ENCODE data around the gene USH1G. TPM values are rescaled to one million over a fixed set of nuclear protein-coding genes. Genes with fewer than 3 reads are reported as not detected.

Gene USH1G
- total RNA-seq, 2 experiments from 2014 or later = not detected

GRCh38 chr17:74951065-74951464 lies 28.0 kb upstream of the USH1G start:
- CTCF ChIA-PET = interaction anchor here (0.6 to 2.8 kb wide), 3 partner anchors 11 to 25 kb away, joined by 3 to 15 read pairs (median 4); no protein-coding TSS in a partner anchor

GRCh38 chr17:74950207-74950606 lies 27.2 kb upstream of the USH1G start:
- H3K4me3 Mint-ChIP-seq = no peak overlapping the region
- ChIA-PET CTCF (interaction anchor here (2.0 to 2.8 kb wide), 2 partner anchors 7 to 12 kb away, joined by 10 to 15 read pairs; no protein-coding TSS in a partner anchor), POLR2A (no interaction called here)
- H3K4me1 Mint-ChIP-seq = no peaks in the 10 kb centered on the region
- H3K27me3 Mint-ChIP-seq = peaks cover 2% of the 10 kb centered on the region
- DNase-seq = no peak
- no peak overlapping the region for H3K27ac Mint-ChIP-seq
- no peaks in the 10 kb centered on the region for H3K9me3 Mint-ChIP-seq
- no peaks in the 10 kb centered on the region for H3K36me3 Mint-ChIP-seq (ENCODE audit: low read depth)

More at GRCh38 chr17:74951065-74951464, 28.0 kb upstream of the USH1G start:
- POLR2A ChIA-PET = no interaction called here
- H3K36me3 Mint-ChIP-seq (ENCODE audit: low read depth) = no peaks in the 10 kb centered on the region
- H3K27me3 Mint-ChIP-seq = no peaks in the 10 kb centered on the region
- H3K9me3 Mint-ChIP-seq = no peaks in the 10 kb centered on the region
- H3K27ac Mint-ChIP-seq = no peak overlapping the region
- H3K4me1 Mint-ChIP-seq = no peaks in the 10 kb centered on the region
- DNase-seq = no peak
- H3K4me3 Mint-ChIP-seq = no peak overlapping the region

GRCh38 chr17:74949455-74950115 lies 26.5 kb upstream of the USH1G start:
- no peak overlapping the region for H3K4me3 Mint-ChIP-seq
- DNase-seq = no peak
- H3K27ac Mint-ChIP-seq = no peak overlapping the region
- H3K9me3 Mint-ChIP-seq = no peaks in the 10 kb centered on the region
- no peaks in the 10 kb centered on the region for H3K36me3 Mint-ChIP-seq (ENCODE audit: low read depth)
- peaks cover 4% of the 10 kb centered on the region for H3K27me3 Mint-ChIP-seq
- POLR2A ChIA-PET = no interaction called here
- CTCF ChIA-PET = interaction anchor here (1.6 to 2.8 kb wide), 3 partner anchors 8 to 12 kb away, joined by 4 to 15 read pairs (median 10); no protein-coding TSS in a partner anchor
- no peaks in the 10 kb centered on the region for H3K4me1 Mint-ChIP-seq

GRCh38 chr17:74947041-74947754 lies 24.1 kb upstream of the USH1G start:
- no peaks in the 10 kb centered on the region for H3K4me1 Mint-ChIP-seq
- no peaks in the 10 kb centered on the region for H3K9me3 Mint-ChIP-seq
- ChIA-PET POLR2A (no interaction called here), CTCF (interaction anchor here (1.0 to 1.4 kb wide), 4 partner anchors 8 to 14 kb away, joined by 3 to 4 read pairs (median 4); no protein-coding TSS in a partner anchor)
- H3K27me3 Mint-ChIP-seq = peaks cover 9% of the 10 kb centered on the region
- no peak overlapping the region for H3K27ac Mint-ChIP-seq
- no peak for DNase-seq
- H3K4me3 Mint-ChIP-seq = no peak overlapping the region
- H3K36me3 Mint-ChIP-seq (ENCODE audit: low read depth) = no peaks in the 10 kb centered on the region

- H3K9me3 Mint-ChIP-seq = no peaks in the 10 kb centered on the region
- CTCF ChIA-PET = interaction anchor here (1.0 to 1.3 kb wide), 3 partner anchors 11 to 14 kb away, joined by 3 to 4 read pairs (median 3); no protein-coding TSS in a partner anchor
These were observed 23.6 kb upstream of the USH1G start for GRCh38 chr17:74946641-74947040.

GRCh38 chr17:74945543-74945942 lies 22.5 kb upstream of the USH1G start:
- peaks cover 16% of the 10 kb centered on the region for H3K27me3 Mint-ChIP-seq
- H3K36me3 Mint-ChIP-seq (ENCODE audit: low read depth) = no peaks in the 10 kb centered on the region
- no peak overlapping the region for H3K27ac Mint-ChIP-seq
- H3K4me1 Mint-ChIP-seq = no peaks in the 10 kb centered on the region
- DNase-seq = no peak
- ChIA-PET CTCF (interaction anchor here (0.6 to 1.0 kb wide), 2 partner anchors 15 to 51 kb away, joined by 3 to 4 read pairs; no protein-coding TSS in a partner anchor), POLR2A (no interaction called here)
- H3K9me3 Mint-ChIP-seq = no peaks in the 10 kb centered on the region
- no peak overlapping the region for H3K4me3 Mint-ChIP-seq

More at GRCh38 chr17:74946641-74947040, 23.6 kb upstream of the USH1G start:
- Mint-ChIP-seq H3K36me3 (ENCODE audit: low read depth) (no peaks in the 10 kb centered on the region), H3K27ac (no peak overlapping the region), H3K4me1 (no peaks in the 10 kb centered on the region), H3K4me3 (no peak overlapping the region), H3K27me3 (peaks cover 12% of the 10 kb centered on the region)
- POLR2A ChIA-PET = no interaction called here
- DNase-seq = no peak

GRCh38 chr17:74943808-74944522 lies 20.9 kb upstream of the USH1G start:
- CTCF ChIA-PET = no interaction called here
- POLR2A ChIA-PET = no interaction called here
- Mint-ChIP-seq H3K4me1 (peaks cover 2% of the 10 kb centered on the region), H3K36me3 (ENCODE audit: low read depth) (no peaks in the 10 kb centered on the region), H3K4me3 (no peak overlapping the region), H3K27ac (no peak overlapping the region), H3K27me3 (peaks cover 22% of the 10 kb centered on the region), H3K9me3 (no peaks in the 10 kb centered on the region)
- DNase-seq = no peak

GRCh38 chr17:74941128-74941725 lies 18.2 kb upstream of the USH1G start:
- Mint-ChIP-seq H3K9me3 (no peaks in the 10 kb centered on the region), H3K27ac (no peak overlapping the region), H3K4me3 (no peak overlapping the region), H3K4me1 (peaks cover 2% of the 10 kb centered on the region), H3K27me3 (peaks cover 46% of the 10 kb centered on the region), H3K36me3 (ENCODE audit: low read depth) (no peaks in the 10 kb centered on the region)
- DNase-seq = no peak
- CTCF ChIA-PET = interaction anchor here (1.8 kb wide), 1 partner anchor 20 kb away, joined by 5 read pairs; no protein-coding TSS in a partner anchor
- POLR2A ChIA-PET = no interaction called here

GRCh38 chr17:74939534-74939933 lies 16.5 kb upstream of the USH1G start:
- H3K9me3 Mint-ChIP-seq = no peaks in the 10 kb centered on the region
- H3K36me3 Mint-ChIP-seq (ENCODE audit: low read depth) = no peaks in the 10 kb centered on the region
- peaks cover 2% of the 10 kb centered on the region for H3K4me1 Mint-ChIP-seq
- no peak for DNase-seq
- no peak overlapping the region for H3K4me3 Mint-ChIP-seq
- CTCF ChIA-PET = interaction anchor here (0.6 to 1.2 kb wide), 3 partner anchors 8 to 288 kb away, joined by 3 to 7 read pairs (median 4); no protein-coding TSS in a partner anchor
- H3K27me3 Mint-ChIP-seq = peaks cover 51% of the 10 kb centered on the region
- peak overlapping the region; percentile 61 for H3K27ac Mint-ChIP-seq
- POLR2A ChIA-PET = no interaction called here

- no peaks in the 10 kb centered on the region for H3K9me3 Mint-ChIP-seq
- POLR2A ChIA-PET = interaction anchor here (0.6 kb wide), 1 partner anchor 19 kb away, joined by 3 read pairs; no protein-coding TSS in a partner anchor
- H3K4me1 Mint-ChIP-seq = peaks cover 2% of the 10 kb centered on the region
- CTCF ChIA-PET = interaction anchor here (0.6 to 1.2 kb wide), 4 partner anchors 9 to 830 kb away, joined by 3 to 4 read pairs (median 4); no protein-coding TSS in a partner anchor
- no peaks in the 10 kb centered on the region for H3K36me3 Mint-ChIP-seq (ENCODE audit: low read depth)
- no peak overlapping the region for H3K4me3 Mint-ChIP-seq
- no peak overlapping the region for H3K27ac Mint-ChIP-seq
- peaks cover 57% of the 10 kb centered on the region for H3K27me3 Mint-ChIP-seq
- no peak for DNase-seq
These were observed 15.3 kb upstream of the USH1G start for GRCh38 chr17:74938194-74938950.

- POLR2A ChIA-PET = interaction anchor here (0.6 kb wide), 1 partner anchor 20 kb away, joined by 3 read pairs; no protein-coding TSS in a partner anchor
- Mint-ChIP-seq H3K4me3 (no peak overlapping the region), H3K36me3 (ENCODE audit: low read depth) (no peaks in the 10 kb centered on the region), H3K27ac (no peak overlapping the region), H3K27me3 (peaks cover 65% of the 10 kb centered on the region), H3K9me3 (no peaks in the 10 kb centered on the region), H3K4me1 (peaks cover 2% of the 10 kb centered on the region)
- CTCF ChIA-PET = interaction anchor here (0.6 kb wide), 1 partner anchor 831 kb away, joined by 3 read pairs; no protein-coding TSS in a partner anchor
- no peak for DNase-seq
These were observed 14.3 kb upstream of the USH1G start for GRCh38 chr17:74937064-74938051.
